K562 (cell line): ENCODE results near the gene ADIPOR1. TPM values are rescaled to one million over a fixed set of nuclear protein-coding genes. Genes with fewer than 3 reads are reported as not detected.

ENCODE experiments used
- CHD1 ChIP-seq: fragments of 200-600 bp; sonication (generic); IDR thresholded peaks from one replicate; pipeline ENCODE4 v1.6.1; 2012; ENCODE audit warnings: mild to moderate bottlenecking, moderate library complexity, low read length, inconsistent platforms
- DACH1 ChIP-seq: fragments of 450-650 bp; IDR thresholded peaks from 2 replicates; pipeline ENCODE4 v1.6.1; 2018; ENCODE audit not compliant: partially characterized antibody
- GTF2F1 ChIP-seq: IDR thresholded peaks from 2 replicates; pipeline ENCODE4 v1.6.1; 2011; ENCODE audit warnings: low read depth, low read length, improper control_type of control experiment
- JUND ChIP-seq, 2 experiments: IDR thresholded peaks; 2 replicates in 1 of 2; 3 replicates in 1 of 2; pipeline ENCODE4 v1.6.1; 2011; ENCODE audit warnings: borderline replicate concordance in 2 of 2, low read depth in 2 of 2, low read length in 2 of 2, improper control_type of control experiment in 1 of 2, missing biosample characterization in 1 of 2, missing genetic modification characterization in 1 of 2, missing genetic modification reagents in 1 of 2
- MGA ChIP-seq: fragments of 450-650 bp; IDR thresholded peaks from 2 replicates; pipeline ENCODE4 v1.6.1; 2016; ENCODE audit warnings: mild to moderate bottlenecking, moderate library complexity
- MLLT1 ChIP-seq, 2 experiments: fragments of 450-650 bp; IDR thresholded peaks; 2 replicates each; pipeline ENCODE4 v1.6.1; 2016
- RFX1 ChIP-seq: fragments of 450-650 bp; IDR thresholded peaks from 2 replicates; pipeline ENCODE4 v1.6.1; 2016; ENCODE audit warnings: mild to moderate bottlenecking, moderate library complexity
- SMARCA5 ChIP-seq: fragments of 450-650 bp; IDR thresholded peaks from 2 replicates; pipeline ENCODE4 v1.6.1; 2016
- STAT5B ChIP-seq: fragments of 250-450 bp; sonication (Bioruptor Pico); IDR thresholded peaks from 2 replicates; pipeline ENCODE4 v1.8.0; 2021; ENCODE audit warnings: mild to moderate bottlenecking, inconsistent platforms
- TAF1 ChIP-seq: IDR thresholded peaks from 2 replicates; pipeline ENCODE4 v1.6.1; 2011; ENCODE audit warnings: mild to moderate bottlenecking, low read length, moderate library complexity; ENCODE audit not compliant: insufficient read depth, control insufficient read depth, severe bottlenecking; ENCODE audit errors: extremely low read depth
- U2AF2 ChIP-seq: fragments of 200-400 bp; formaldehyde crosslinking; optimal IDR thresholded peaks from 2 replicates; pipeline ENCODE3; 2017; ENCODE audit warnings: low read depth, mild to moderate bottlenecking, low read length
- ZNF134 ChIP-seq: fragments of 250-450 bp; sonication (Bioruptor Pico); conservative IDR thresholded peaks from 2 replicates; pipeline ENCODE4 v1.4.0; 2020
- ZNF280B ChIP-seq: fragments of 250-450 bp; sonication (Bioruptor Pico); IDR thresholded peaks from 2 replicates; pipeline ENCODE4 v1.5.1; 2021; ENCODE audit warnings: mild to moderate bottlenecking
- polyA plus RNA-seq, 8 experiments: library from polyadenylated mRNA; depleted of rRNA in 4 of 8; stranded (reverse) in 5 of 8; unstranded in 3 of 8; fragments of >200 nt; fragmentation: Nextera tagmentation in 2 of 8; fragmentation: Illumina TruSeq in 1 of 8; extraction: Ambion mirVana in 2 of 8; extraction: Trizol in 1 of 8; gene quantifications; 2 replicates each; pipeline versions ENCODE4 v1.2.1 to v1.2.3, GENCODE V29; 2011 to 2014; ENCODE audit warnings: inconsistent platforms in 1 of 8, missing spikeins in 1 of 8
- total RNA-seq, 7 experiments: library from RNA; depleted of rRNA in 6 of 7; stranded (reverse); fragments of >200 nt in 6 of 7; fragmentation: Illumina TruSeq in 2 of 7; extraction: Trizol in 2 of 7; gene quantifications; 2 replicates each; pipeline versions ENCODE4 v1.2.1 to v1.2.3, GENCODE V29; 2011 to 2021; ENCODE audit warnings: low replicate concordance in 1 of 7

The ADIPOR1 gene
- total and polyA plus RNA-seq, 9 of the 15 experiments (the other 6 are each of a cell fraction or from before 2014, with no cell fraction given), result 29.0 to 217 (median 100) TPM

DNA sequence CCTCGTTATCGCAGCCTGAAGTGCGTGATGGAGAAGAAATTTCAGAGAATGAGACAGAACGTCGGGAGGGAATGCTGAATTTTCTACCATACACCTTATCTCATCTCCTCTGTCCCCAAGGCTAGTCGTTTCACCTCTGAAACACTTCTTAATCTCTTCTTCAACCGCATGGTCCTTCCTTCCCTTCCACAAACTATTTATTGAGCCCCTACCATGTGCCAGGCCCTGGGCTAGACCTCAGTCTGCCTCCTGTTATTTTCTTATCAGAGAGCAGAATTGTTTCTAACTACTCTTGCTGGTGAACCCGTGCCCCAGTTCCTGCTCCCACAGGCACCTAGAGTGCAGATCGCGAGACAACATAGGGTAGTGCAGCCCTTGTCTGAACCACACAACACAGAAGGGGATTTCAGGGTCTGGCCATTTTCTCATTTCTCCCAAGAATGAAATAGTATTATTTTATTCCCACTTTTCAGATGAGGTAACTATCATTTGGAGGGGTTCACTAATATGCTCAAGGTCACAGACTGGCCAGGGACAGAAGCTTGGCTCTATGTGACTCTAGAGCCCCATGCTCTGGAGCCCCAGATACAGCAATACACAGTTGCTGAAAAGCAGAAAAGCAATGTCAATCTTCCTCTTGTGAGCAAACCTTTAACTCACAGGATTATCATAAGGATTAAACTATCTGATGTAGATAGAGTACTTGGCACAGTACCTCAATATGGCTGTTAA, 598 bp upstream of the ADIPOR1 start (continued):
- TF ChIP-seq JUND (IDR thresholded peaks at IDR 0.05; ENCODE audit: borderline replicate concordance, low read depth, low read length) (no peak), JUND (tag; IDR thresholded peaks at IDR 0.05; ENCODE audit: borderline replicate concordance, low read depth, low read length) (no peak), MLLT1 (IDR thresholded peaks at IDR 0.05) (peak in 1 of 2 experiments; percentile 76; a peak in 1 of 4 replicates), MGA (no peak), ZNF134 (CRISPR knock-in tag) (no peak), CHD1 (no peak), ZNF280B (CRISPR knock-in tag) (no peak), SMARCA5 (no peak), STAT5B (CRISPR knock-in tag) (no peak), U2AF2 (no peak), TAF1 (no peak), DACH1 (no peak), RFX1 (no peak), GTF2F1 (no peak)
